GM19324 (cell line): ENCODE results near the gene GCNT3.

Experiments
- ATAC-seq: cut with Tn5 transposase; IDR thresholded peaks from one replicate; pipeline ENCODE4 v1.9.1; 2021; ENCODE audit warnings: mild to moderate bottlenecking, moderate library complexity; ENCODE audit not compliant: unreplicated experiment, low FRiP score

Gene GCNT3, protein sequence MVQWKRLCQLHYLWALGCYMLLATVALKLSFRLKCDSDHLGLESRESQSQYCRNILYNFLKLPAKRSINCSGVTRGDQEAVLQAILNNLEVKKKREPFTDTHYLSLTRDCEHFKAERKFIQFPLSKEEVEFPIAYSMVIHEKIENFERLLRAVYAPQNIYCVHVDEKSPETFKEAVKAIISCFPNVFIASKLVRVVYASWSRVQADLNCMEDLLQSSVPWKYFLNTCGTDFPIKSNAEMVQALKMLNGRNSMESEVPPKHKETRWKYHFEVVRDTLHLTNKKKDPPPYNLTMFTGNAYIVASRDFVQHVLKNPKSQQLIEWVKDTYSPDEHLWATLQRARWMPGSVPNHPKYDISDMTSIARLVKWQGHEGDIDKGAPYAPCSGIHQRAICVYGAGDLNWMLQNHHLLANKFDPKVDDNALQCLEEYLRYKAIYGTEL

DNA sequence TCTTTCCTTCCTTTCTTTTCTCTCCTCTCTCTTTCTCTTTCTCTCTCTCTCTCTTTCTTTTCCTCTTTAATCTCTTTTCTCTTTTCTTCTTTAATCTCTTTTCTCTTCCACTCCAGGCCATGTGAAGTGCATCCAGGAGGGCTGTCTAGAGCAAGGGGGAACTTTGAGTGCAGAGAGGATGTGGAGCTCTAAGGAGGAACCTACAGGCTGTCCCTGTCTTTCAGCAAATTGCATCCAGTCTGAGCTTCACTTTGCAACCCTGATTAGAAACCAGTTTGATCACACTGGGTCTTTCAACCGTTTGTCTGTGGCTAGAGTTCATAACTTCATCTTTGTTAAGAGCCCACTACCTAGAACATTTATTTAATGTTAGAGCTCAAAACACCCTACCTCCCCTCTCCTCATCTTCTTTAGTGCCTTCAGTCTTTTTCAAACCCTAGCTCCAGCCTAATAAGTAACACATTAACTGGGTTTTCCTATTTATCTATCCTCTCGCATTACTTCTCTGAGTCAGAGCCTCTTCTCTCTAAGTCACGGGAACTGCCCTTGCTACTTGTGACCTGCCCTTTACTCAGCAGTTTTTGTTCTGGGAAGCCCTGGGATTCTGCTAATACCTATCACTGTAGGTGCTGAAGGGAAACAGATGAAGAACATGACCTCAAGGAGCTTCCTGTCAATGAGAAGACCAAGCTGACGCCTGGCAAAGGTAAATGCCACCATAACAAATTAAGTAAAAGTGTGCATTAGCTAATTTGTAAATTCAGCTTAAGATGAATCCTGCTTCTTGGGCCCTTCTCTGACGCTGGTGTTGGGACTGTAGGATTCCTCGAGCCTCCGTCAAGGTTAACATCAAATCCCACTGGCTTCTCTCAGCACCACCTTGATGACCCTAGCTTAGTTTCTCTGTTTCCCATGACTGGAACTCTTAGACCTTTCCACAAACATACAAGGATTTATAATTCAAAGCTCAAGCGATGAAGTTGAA is at the start of gene GCNT3:
Gene GCNT3 (plus strand): TSS at position 508 of the 985 bp plus-strand sequence. CDS start 6,456 bp downstream, outside the sequence.
- no peak for ATAC-seq

DNA sequence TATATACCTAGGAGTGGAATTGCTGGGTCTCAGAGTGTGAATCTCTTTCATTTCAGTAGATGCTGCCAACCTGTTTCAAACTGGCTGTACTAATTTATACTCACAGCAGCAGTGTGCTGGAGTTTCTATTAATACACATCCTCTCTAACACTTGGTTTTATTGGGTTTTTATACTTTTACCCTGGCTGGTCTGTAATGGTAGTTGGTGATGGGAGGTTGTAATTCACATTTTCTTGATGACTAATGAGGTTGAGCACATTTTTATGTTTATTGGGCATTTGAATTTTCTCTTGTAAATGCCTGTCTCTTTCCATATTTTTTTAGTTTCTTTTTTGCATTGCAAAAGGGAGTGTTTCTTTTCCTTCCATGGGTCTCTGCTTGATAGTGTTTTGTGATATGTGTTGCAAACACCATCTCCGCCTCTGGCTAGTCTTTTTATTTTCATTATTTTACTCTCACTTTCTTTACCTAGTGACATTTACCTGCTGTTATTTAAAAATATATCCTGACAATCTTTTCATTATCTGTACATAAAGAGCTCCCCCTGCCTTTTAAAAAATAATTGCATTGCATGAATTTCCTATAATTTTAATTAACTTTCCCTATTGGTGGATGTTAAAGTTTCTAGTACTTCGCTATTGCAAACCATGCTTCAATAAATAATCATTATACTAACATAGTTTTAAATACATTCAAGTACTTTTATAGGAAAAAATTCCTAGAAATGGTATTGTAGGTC is 49.0 kb upstream of the GCNT3 start:
- no peak for ATAC-seq

DNA sequence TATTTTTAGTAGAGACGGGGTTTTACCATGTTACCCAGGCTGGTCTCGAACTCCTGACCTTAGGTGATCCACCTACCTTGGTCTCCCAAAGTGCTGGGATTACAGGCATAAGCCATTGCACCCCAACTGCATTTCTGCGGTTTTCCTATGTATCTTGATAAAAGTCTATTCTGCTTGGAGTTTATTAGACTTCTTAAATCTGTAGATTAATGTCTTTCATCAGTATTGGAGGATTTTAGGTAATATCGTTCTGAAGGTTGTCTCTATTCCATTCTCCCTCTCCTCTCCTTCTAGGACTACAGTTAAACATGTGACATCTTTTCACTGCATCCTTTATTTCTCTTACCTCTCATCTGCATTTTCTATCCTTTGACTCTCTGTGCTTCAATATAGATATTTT is 46.3 kb upstream of the GCNT3 start:
- ATAC-seq: no peak

GRCh38 chr15:59567324-59567723 is 44.3 kb upstream of the GCNT3 start:
- ATAC-seq: no peak

DNA sequence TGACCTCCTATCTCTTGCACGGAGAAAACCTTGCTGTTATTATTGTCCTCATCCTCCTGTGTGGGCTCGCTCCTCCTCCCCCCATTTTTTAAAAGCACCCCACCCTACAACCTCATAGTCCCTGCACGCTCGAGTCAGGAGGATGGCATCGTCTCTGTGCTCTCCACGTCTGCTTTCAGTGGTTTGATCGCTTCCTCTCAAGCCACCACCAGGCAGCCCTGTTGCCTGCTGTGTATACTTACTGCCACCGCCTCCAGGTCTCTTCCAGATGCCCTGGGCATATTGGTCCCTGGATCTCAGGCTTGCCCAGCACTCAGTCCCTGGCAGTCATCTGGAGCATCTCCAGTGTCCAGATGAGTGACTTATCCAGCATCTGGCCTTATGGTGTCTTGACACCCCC is 42.1 kb upstream of the GCNT3 start:
- ATAC-seq: no peak

DNA sequence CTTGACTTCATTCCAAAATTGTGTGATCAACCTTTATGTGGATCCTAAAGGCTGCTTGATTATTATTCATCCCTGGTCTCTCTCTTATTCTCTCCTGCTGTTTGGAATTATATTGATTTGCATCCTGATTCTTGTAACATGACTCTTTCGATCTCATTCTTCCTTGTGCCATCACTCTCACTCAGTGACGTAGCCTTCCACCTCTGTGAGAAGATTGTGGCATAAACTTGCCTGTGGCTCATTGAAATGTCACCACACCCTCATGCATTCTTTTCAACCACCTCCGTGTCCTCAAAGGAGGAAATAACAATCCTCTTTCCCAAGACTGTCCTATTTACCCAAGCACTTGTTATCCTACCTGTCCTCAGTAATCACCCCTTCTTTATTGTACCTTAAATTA is 41.3 kb upstream of the GCNT3 start:
- ATAC-seq: no peak

- ATAC-seq: no peak
Observed at GRCh38 chr15:59571606-59572005, 40.0 kb upstream of the GCNT3 start.

GRCh38 chr15:59583088-59583487 is 28.5 kb upstream of the GCNT3 start:
- no peak for ATAC-seq

GRCh38 chr15:59587085-59587826 is 24.3 kb upstream of the GCNT3 start:
- ATAC-seq: no peak

GRCh38 chr15:59590027-59590426 is 21.6 kb upstream of the GCNT3 start:
- ATAC-seq: no peak

DNA sequence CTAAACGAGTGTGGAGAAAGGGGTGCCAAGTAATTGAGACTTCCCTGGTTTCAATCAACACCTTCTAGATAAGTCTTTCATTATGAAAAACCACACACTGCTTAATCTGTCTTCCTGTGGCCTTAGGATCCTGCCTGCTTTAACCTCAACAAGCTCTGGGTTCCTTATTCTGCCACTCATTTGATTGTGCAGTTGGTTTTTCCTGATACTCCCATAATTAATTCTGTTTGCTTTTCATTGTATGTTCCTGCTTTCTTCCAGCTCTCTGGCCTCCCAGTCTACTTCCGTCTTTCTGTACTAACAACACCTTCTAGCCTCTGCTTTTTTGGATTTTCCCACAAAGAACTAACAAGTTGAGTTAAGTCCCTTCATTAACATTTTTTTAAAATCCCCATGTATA is 20.2 kb upstream of the GCNT3 start:
- ATAC-seq: no peak

- no peak for ATAC-seq
Observed at GRCh38 chr15:59594493-59594942, 17.1 kb upstream of the GCNT3 start.

DNA sequence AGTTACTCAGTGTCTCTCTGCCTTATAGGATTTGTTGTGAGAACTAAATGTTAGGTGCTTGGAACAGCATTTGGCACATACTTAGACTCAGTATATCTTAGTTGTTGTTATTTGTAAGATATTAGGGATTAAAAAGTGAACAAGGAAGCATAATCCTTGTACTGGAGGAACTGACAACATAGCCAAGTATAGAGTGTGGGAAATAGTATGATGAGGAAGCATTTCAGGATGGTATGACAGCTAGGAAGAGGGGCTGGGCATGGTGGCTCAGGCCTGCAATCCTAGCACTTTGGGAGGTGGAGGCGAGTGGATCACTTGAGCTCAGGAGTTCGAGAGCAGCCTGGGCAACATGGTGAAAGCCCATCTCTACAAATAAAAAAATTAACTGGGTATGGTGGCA is 16.6 kb upstream of the GCNT3 start:
- no peak for ATAC-seq

DNA sequence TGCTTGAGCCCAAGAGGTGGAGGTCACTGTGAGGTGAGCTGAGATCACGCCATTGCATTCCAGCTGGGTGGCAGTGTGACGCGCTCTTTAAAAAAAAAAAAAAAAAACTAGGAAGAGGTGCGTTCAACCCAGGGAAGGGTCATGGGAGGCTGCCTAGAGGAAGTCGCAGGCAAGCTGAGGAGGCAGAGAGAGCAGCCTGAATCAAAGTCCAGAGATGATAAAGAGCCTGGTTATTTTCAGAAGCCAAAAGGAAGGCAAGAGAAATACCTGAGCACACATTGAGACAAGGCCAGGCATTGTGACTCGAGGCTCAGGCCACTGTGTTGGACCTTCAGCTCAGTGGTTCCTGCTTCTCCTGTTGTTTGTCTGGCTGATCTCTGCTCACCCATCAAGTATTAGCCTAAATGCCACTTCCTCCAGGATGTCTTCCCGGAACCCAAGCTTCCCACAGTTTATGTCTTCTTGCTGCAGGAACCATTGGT is 16.1 kb upstream of the GCNT3 start:
- no peak for ATAC-seq

- no peak for ATAC-seq
Observed at GRCh38 chr15:59596640-59597039, 14.9 kb upstream of the GCNT3 start.

DNA sequence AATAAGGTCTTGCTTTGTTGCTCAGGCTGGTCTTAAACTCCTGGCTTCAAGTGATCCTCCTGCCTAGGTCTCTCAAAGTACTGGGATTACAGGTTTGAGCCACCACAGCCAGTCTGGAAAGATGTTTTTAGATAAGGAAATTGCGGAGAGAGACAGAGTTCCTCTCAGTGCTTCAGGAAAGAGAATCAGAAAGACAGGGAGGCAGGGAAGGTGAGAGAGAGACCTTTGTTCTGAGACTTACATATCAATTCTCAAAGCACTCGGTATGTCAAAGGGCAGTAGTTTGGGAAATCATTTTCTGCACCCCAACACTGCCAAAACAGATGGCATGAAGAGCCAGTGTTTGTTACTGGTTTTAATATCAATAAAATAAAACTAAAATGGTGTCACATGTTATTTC is 13.1 kb upstream of the GCNT3 start:
- no peak for ATAC-seq

DNA sequence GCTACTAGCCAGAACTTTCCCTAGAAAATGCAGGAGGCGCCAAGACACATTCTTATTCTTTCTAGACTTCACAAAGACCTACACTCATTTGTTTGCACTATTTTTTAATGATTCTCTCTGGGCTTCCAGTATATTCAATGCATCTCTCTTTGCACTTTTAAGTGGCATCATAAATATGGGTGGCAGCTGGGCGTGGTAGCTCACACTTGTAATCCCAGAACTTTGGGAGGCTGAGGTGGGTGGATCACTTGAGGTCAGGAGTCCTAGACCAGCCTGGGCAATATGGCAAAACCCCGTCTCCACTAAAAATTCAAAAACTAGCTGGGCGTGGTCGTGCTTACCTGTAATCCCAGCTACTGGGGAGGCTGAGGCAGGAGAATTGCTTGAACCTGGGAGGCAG is 5.6 kb upstream of the GCNT3 start:
- ATAC-seq: no peak

GRCh38 chr15:59609730-59610712 is 1.6 kb upstream of the GCNT3 start:
- no peak for ATAC-seq

- no peak for ATAC-seq
Observed at GRCh38 chr15:59614153-59614552, 2.6 kb downstream of the GCNT3 start.
